ENCODE results near the gene TEX19. TPM values are rescaled to one million over a fixed set of nuclear protein-coding genes. Genes with fewer than 3 reads are reported as not detected.

Gene TEX19
- not detected for total RNA-seq
- not detected for polyA plus RNA-seq
- long read RNA-seq, donor 1, result 0 reads
- long read RNA-seq, donor 2, result 0 reads
- long read RNA-seq, donor 3, result 0 reads

- no peak for DNase-seq
- no peaks in the 10 kb centered on the region for H3K36me3 ChIP-seq
- intact Hi-C loops (cut with DNase I), result loop anchor here in 5 of 10 donors (5.0 to 10.0 kb wide), 5 partner anchors 39 to 416 kb away; no protein-coding TSS in a partner anchor
- WGBS, 2 donors, result 66 to 72% methylated on average over 21 of the region's 21 CpGs
- no peak for TF ChIP-seq CTCF (IDR thresholded peaks at IDR 0.05)
- H3K9me3 ChIP-seq, result no peaks in the 10 kb centered on the region
- no peak within 1 kb of the TSS for H3K27ac ChIP-seq
- H3K27me3 ChIP-seq, result peaks cover 6 to 47% (median 28%) of the 10 kb centered on the region in 7 donors
- H3K4me1 ChIP-seq, result no peaks in the 10 kb centered on the region
- H3K4me3 ChIP-seq, result no peak within 1 kb of the TSS
- no peak for ATAC-seq
Observed at GRCh38 chr17:82358465-82359350, at the start of gene TEX19. TEX19 (plus strand) TSS chr17:82359247; CDS start chr17:82362151, 2,904 bp downstream.

- peaks cover 5 to 64% (median 55%) of the 10 kb centered on the region in 7 donors for H3K27me3 ChIP-seq
- no peak for DNase-seq
Observed at GRCh38 chr17:82309656-82310570, 49.1 kb upstream of the TEX19 start.

GRCh38 chr17:82310877-82311276 lies 48.2 kb upstream of the TEX19 start:
- peaks cover 14 to 74% (median 65%) of the 10 kb centered on the region in 7 donors for H3K27me3 ChIP-seq
- TF ChIP-seq CTCF (IDR thresholded peaks at IDR 0.05), result no peak
- no peak overlapping the region for H3K27ac ChIP-seq
- no peak for DNase-seq
- WGBS, 2 donors, result 86 to 88% methylated on average over 21 of the region's 21 CpGs
- intact Hi-C loops (cut with DNase I), result loop anchor here in 1 of 10 donors (5.0 kb wide), 1 partner anchor 109 kb away; no protein-coding TSS in a partner anchor
- no peak overlapping the region for H3K4me3 ChIP-seq
- peaks cover 0 to 20% (median 3%) of the 10 kb centered on the region in 9 donors for H3K4me1 ChIP-seq
- ATAC-seq, result no peak
- H3K36me3 ChIP-seq, result no peaks in the 10 kb centered on the region
- H3K9me3 ChIP-seq, result no peaks in the 10 kb centered on the region

More at GRCh38 chr17:82309656-82310570, 49.1 kb upstream of the TEX19 start:
- WGBS, 2 donors, result 80 to 82% methylated on average over 27 of the region's 27 CpGs
- Histone ChIP-seq H3K9me3 (no peaks in the 10 kb centered on the region), H3K4me3 (no peak overlapping the region), H3K36me3 (no peaks in the 10 kb centered on the region), H3K4me1 (peaks cover 0 to 10% (median 0%) of the 10 kb centered on the region in 9 donors), H3K27ac (no peak overlapping the region)
- no peak for ATAC-seq
- intact Hi-C loops (cut with DNase I), result loop anchor here in 1 of 10 donors (5.0 kb wide), 1 partner anchor 108 kb away; no protein-coding TSS in a partner anchor
- no peak for TF ChIP-seq CTCF (IDR thresholded peaks at IDR 0.05)

- TF ChIP-seq CTCF (IDR thresholded peaks at IDR 0.05), result no peak
- Histone ChIP-seq H3K36me3 (no peaks in the 10 kb centered on the region), H3K27ac (no peak overlapping the region), H3K4me1 (peaks cover 0 to 24% (median 3%) of the 10 kb centered on the region in 9 donors), H3K9me3 (no peaks in the 10 kb centered on the region), H3K27me3 (peaks cover 17 to 83% (median 71%) of the 10 kb centered on the region in 7 donors), H3K4me3 (no peak overlapping the region)
- DNase-seq (no peak), ATAC-seq (no peak)
- 91 to 92% methylated on average over 13 of the region's 13 CpGs for WGBS, 2 donors
- intact Hi-C loops (cut with DNase I), result loop anchor here in 1 of 10 donors (5.0 kb wide), 1 partner anchor 110 kb away; no protein-coding TSS in a partner anchor
Observed at GRCh38 chr17:82311971-82312370, 47.1 kb upstream of the TEX19 start.

All from heart right ventricle (tissue), 16 donors.